Prostate gland (tissue), 2 donors: ENCODE measurements around the gene EHMT2. TPM values are rescaled to one million over a fixed set of nuclear protein-coding genes. Genes with fewer than 3 reads are reported as not detected.
"Not testable (repeated sequence)": the region's sequence is repeated elsewhere in the genome, so short reads cannot be mapped to it uniquely, and the experiment has no call there.

Experiments used
- DNase-seq: peaks from one replicate; pipeline ENCODE4 v3.0.0-alpha.2; 2019; ENCODE audit warnings: low spot score
- H3K27ac ChIP-seq, 2 donors: fragments of 200-600 bp; sonication (generic); 2 replicates each; pipeline ENCODE4 v1.5.1; 2017 to 2019
- H3K27me3 ChIP-seq: fragments of 200-600 bp; sonication (generic); replicated peaks from 2 replicates; pipeline ENCODE4 v1.5.1; 2019; ENCODE audit not compliant: insufficient read depth
- H3K36me3 ChIP-seq, 2 donors: fragments of 200-600 bp; sonication (generic); 1 replicate in 1 of 2; 2 replicates in 1 of 2; pipeline versions ENCODE4 v1.5.1 to v1.8.1; 2017 to 2019
- H3K4me1 ChIP-seq: fragments of 200-600 bp; sonication (generic); replicated peaks from 2 replicates; pipeline ENCODE4 v1.5.1; 2019
- H3K4me3 ChIP-seq, 2 donors: fragments of 200-600 bp; sonication (generic); 2 replicates each; pipeline ENCODE4 v1.5.1; 2017 to 2019
- H3K9me3 ChIP-seq: fragments of 200-600 bp; sonication (generic); 2 replicates; pipeline ENCODE4 v1.5.1; 2017
- POLR2A ChIP-seq: fragments of 450-650 bp; IDR thresholded peaks from one replicate; pipeline ENCODE4 v1.6.1; 2016; ENCODE audit warnings: antibody characterized with exemption, mild to moderate bottlenecking
- POLR2AphosphoS5 ChIP-seq: sonication (generic); formaldehyde crosslinking; IDR thresholded peaks from one replicate; pipeline ENCODE4 v1.6.1; 2017; ENCODE audit warnings: antibody characterized with exemption
- WGBS: methylation state at CpG from one replicate; pipeline ENCODE4 v1.1.5; 2018; 5-methylcytosine and 5-hydroxymethylcytosine counted together
- intact Hi-C: fragments of 100-400 bp; cut with DNase I; formaldehyde crosslinking; loops from one replicate; pipeline ENCODE4 v1.14.2; 2022
- total RNA-seq, 2 donors: library from RNA; depleted of rRNA; stranded (reverse); fragments of >200 nt; gene quantifications; one replicate each; pipeline ENCODE4 v1.1.0, GENCODE V29; 2016
- TF ChIP-seq, protein P1 (sequence below), 4 experiments: fragments of 200-600 bp in 2 of 4; fragments of 450-650 bp in 2 of 4; sonication (generic) in 2 of 4; IDR thresholded peaks; 1 replicate in 3 of 4; 2 replicates in 1 of 4; pipeline ENCODE4 v1.5.1; 2016 to 2019; ENCODE audit warnings: antibody characterized with exemption in 4 of 4, mild to moderate bottlenecking in 2 of 4, moderate library complexity in 2 of 4

The EHMT2 gene
- total RNA-seq, 2 donors from 2014 or later = 53.6 to 92.8 TPM

DNA sequence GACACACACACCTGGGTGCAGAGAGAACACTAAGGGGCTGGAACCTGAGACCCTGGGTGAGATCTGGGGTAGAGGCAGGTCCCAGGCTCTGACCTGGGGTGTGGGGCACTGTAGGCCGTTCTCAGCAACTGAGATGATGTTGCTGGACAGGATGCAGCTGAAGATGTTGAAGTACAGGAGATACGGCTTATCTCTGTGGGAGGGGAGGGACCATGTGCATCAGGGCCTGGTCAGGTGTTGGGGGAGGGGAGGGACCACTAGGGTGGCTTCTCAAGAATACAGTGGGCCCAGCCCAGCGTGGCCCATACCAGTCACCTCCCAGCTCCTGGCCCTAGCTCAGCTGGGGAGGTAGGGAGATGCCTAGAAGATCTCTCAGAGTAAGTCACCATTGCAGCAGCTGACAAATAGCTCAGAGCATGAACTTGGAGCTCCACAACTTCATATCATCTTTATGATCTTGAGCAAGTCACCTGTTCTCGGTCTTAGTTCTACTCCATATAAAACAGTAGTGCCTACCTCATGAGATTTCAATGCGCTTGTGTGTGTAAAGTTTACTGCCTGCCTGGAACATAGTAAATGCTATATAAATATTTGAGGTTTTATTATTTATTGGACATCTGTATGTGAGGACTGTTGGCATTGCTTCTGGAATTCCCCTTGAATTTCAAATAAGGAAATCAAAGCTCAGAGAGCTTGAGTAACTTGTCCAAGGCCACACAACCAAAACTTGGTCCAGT is 22.5 kb downstream of the EHMT2 start:
- Histone ChIP-seq H3K9me3 (no peaks in the 10 kb centered on the region), H3K4me3 (no peak overlapping the region), H3K36me3 (no peaks in the 10 kb centered on the region), H3K4me1 (peaks cover 19% of the 10 kb centered on the region), H3K27me3 (no peaks in the 10 kb centered on the region), H3K27ac (peak overlapping the region; percentile 98)
- TF ChIP-seq POLR2A (no peak), POLR2AphosphoS5 (peak; percentile 98)
- DNase-seq = peak; percentile 66
- intact Hi-C loops = no loop called here
- WGBS = 50% methylated on average over 5 of the region's 5 CpGs

DNA sequence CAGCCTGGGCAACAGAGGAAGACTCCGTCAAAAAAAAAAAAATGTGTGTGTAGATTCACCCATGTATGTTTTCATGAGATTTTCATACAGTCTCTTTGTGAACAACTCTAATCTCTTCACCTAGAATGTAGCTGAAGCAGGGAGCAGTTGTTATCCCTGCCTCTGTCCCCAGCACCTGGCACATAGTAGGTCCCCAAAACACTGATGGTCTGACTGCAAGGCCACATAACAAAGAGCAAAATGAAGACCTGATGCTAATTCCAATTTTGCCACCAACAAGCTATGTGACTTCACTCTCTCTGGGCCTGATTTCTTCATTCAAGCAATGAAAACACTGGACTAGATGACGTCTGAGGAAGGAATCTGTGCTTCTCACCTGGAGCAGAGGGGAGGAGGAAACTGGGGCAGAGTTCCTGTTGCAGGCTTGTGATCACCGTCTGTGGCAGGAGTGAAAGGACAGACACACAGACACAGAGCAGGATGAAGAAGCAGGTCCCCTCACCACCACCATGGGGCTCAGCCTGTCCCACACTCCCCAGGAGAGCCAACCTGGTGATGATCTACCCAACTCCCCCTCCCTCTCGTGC is 23.3 kb downstream of the EHMT2 start:
- intact Hi-C loops = no loop called here
- H3K27ac ChIP-seq = peak overlapping the region; percentile 98
- H3K4me3 ChIP-seq = no peak overlapping the region
- no peaks in the 10 kb centered on the region for H3K9me3 ChIP-seq
- TF ChIP-seq POLR2A = no peak
- TF ChIP-seq, protein P1, sequence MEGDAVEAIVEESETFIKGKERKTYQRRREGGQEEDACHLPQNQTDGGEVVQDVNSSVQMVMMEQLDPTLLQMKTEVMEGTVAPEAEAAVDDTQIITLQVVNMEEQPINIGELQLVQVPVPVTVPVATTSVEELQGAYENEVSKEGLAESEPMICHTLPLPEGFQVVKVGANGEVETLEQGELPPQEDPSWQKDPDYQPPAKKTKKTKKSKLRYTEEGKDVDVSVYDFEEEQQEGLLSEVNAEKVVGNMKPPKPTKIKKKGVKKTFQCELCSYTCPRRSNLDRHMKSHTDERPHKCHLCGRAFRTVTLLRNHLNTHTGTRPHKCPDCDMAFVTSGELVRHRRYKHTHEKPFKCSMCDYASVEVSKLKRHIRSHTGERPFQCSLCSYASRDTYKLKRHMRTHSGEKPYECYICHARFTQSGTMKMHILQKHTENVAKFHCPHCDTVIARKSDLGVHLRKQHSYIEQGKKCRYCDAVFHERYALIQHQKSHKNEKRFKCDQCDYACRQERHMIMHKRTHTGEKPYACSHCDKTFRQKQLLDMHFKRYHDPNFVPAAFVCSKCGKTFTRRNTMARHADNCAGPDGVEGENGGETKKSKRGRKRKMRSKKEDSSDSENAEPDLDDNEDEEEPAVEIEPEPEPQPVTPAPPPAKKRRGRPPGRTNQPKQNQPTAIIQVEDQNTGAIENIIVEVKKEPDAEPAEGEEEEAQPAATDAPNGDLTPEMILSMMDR (IDR thresholded peaks at IDR 0.05) = no peak
- peak; percentile 22 for TF ChIP-seq POLR2AphosphoS5
- H3K27me3 ChIP-seq = no peaks in the 10 kb centered on the region
- WGBS = 49% methylated on average over 4 of the region's 4 CpGs
- H3K36me3 ChIP-seq = no peaks in the 10 kb centered on the region
- DNase-seq = no peak
- peaks cover 19% of the 10 kb centered on the region for H3K4me1 ChIP-seq

DNA sequence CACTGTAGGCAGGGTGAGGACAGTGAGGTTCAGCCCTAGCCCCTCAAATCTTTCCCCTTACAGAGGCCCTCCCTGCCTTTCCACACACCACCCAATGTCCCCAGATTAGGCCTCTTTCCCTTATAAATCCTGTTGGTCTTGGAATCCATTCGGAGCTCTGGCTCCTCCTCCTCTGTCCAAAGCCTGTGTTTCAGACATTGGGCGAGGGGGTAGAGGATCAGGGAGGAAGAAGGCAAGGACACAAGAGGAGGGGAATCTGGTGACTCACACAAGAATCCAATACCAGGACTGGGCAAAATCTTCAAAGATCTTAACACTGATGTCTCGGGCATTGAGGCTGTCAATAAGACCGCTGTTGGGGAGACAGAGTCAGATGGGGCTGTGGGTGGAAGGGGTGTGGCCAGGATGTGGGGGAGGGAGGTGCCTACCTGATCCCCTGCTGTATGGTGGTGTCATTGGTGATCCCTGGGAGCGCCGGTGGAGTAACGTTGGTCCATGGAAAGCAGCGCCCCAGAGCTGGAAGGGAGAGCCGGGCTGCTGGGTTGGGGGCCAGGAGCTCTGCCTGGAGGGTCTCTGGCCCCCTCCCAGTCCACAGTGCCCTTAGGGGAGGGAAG is 26.3 kb downstream of the EHMT2 start:
- Histone ChIP-seq H3K4me1 (peaks cover 22% of the 10 kb centered on the region), H3K9me3 (no peaks in the 10 kb centered on the region), H3K4me3 (no peak overlapping the region), H3K36me3 (no peaks in the 10 kb centered on the region), H3K27me3 (no peaks in the 10 kb centered on the region), H3K27ac (peak overlapping the region; percentile 98)
- WGBS = 56% methylated on average over 9 of the region's 9 CpGs
- intact Hi-C loops = no loop called here
- no peak for DNase-seq
- TF ChIP-seq POLR2AphosphoS5 = no peak
- TF ChIP-seq, protein P1 (IDR thresholded peaks at IDR 0.05) = no peak
- no peak for TF ChIP-seq POLR2A

DNA sequence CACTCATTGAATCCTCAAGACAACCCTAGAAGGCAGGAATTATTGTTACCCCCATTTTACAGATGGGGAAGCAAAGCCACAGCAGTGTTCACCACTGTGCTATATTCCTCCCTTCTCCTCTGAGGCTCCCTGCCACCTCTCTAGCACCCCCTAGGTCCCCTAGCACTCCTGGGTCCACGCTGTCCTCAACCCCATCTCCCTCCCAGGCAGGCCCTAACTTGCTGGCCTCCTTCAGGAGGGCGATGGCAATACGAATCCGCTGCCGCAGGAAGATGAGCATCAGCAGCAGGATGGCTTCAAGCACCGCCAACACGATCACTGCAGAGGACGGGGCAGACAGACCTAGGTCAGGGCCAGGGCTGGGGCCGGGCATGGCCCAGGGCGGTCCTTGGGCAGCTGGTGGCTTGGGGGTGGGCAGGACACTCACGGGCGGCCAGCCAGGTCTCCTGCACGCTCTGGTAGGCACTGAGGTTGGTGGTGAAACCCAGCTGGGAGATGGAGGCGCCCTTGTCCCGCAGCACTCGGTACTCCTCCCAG is 27.0 kb downstream of the EHMT2 start:
- Histone ChIP-seq H3K4me1 (peaks cover 22% of the 10 kb centered on the region), H3K27me3 (no peaks in the 10 kb centered on the region), H3K9me3 (no peaks in the 10 kb centered on the region), H3K4me3 (no peak overlapping the region), H3K27ac (peak overlapping the region; percentile 98), H3K36me3 (no peaks in the 10 kb centered on the region)
- no peak for DNase-seq
- TF ChIP-seq POLR2A = no peak
- 46% methylated on average over 15 of the region's 16 CpGs for WGBS
- intact Hi-C loops = no loop called here

DNA sequence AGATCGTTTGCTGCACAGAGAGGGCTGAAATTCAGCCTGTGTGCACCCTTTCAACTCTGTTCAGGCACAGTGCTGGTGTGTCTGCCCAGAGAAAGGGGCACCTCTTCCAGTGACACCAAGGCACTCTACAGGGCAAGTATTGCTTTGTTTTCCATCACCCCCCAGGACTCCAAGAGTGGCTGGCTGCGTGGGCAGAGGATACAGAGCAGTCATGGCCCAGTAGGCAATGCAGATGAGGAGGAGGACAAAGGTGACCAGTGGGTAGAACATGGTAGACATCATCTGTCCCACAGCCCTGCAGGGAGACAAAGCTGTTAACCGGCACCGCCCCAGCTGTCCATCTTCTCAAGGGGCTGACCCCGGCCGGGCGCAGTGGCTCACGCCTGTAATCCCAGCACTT is 28.2 kb downstream of the EHMT2 start:
- Histone ChIP-seq H3K4me1 (peaks cover 15% of the 10 kb centered on the region), H3K27me3 (no peaks in the 10 kb centered on the region), H3K36me3 (no peaks in the 10 kb centered on the region), H3K9me3 (no peaks in the 10 kb centered on the region), H3K27ac (peak overlapping the region; percentile 71 to 98), H3K4me3 (no peak overlapping the region)
- intact Hi-C loops = no loop called here
- WGBS = 79% methylated on average over 8 of the region's 8 CpGs
- no peak for DNase-seq
- TF ChIP-seq POLR2A (no peak), POLR2AphosphoS5 (no peak)
- TF ChIP-seq, protein P1 (IDR thresholded peaks at IDR 0.05) = no peak

DNA sequence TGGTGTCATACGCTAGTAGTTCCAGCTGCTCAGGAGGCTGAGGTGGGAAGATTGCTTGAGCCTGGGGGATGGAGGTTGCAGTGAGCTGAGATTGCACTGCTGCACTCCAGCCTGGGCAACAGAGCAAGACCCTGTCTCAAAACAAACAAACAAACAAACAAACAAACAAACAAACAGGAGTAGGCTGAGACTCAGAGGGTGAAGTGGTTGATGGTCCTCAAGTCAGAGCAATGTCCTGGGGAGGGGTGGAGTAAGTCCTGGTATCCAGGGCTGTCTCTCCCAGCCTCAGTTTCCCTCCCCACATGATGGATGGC is 28.9 kb downstream of the EHMT2 start:
- intact Hi-C loops, H3K36me3 ChIP-seq, H3K4me3 ChIP-seq, H3K9me3 ChIP-seq, DNase-seq, H3K27me3 ChIP-seq: not testable (repeated sequence)
- WGBS = 92% methylated on average over 1 of the region's 1 CpG
- peak overlapping the region; percentile 71 to 98 for H3K27ac ChIP-seq
- H3K4me1 ChIP-seq = peaks cover 12% of the 10 kb centered on the region
